T-helper 2 cell treated with Interferon-gamma antibody and Interleukin-4, amounts not matched to agents 5 μg/mL and 100 μg/mL, for 36 hours (primary cell): Measurements from ENCODE around the gene PGM1.
A peak's percentile ranks its signal among the peaks of the same experiment; 100 is the strongest.

Source experiments
- DNase-seq: peaks from one replicate; pipeline ENCODE4 v3.0.0; 2021; ENCODE audit warnings: low spot score
- H3K27ac Mint-ChIP-seq: one replicate; pipeline ENCODE4 v1.8.0; 2021; ENCODE audit warnings: mild to moderate bottlenecking, mixed read lengths
- H3K27me3 Mint-ChIP-seq: one replicate; pipeline ENCODE4 v1.8.0; 2021; ENCODE audit warnings: low read depth, mixed read lengths
- H3K36me3 Mint-ChIP-seq: one replicate; pipeline ENCODE4 v1.8.0; 2021; ENCODE audit warnings: low read depth, mixed read lengths
- H3K4me1 Mint-ChIP-seq: one replicate; pipeline ENCODE4 v1.8.0; 2021; ENCODE audit warnings: low read depth, mixed read lengths
- H3K4me3 Mint-ChIP-seq: one replicate; pipeline ENCODE4 v1.8.0; 2022; ENCODE audit warnings: mild to moderate bottlenecking, moderate library complexity, mixed read lengths
- H3K9me3 Mint-ChIP-seq: one replicate; pipeline ENCODE4 v1.8.0; 2021; ENCODE audit warnings: mixed read lengths

Gene PGM1

DNA sequence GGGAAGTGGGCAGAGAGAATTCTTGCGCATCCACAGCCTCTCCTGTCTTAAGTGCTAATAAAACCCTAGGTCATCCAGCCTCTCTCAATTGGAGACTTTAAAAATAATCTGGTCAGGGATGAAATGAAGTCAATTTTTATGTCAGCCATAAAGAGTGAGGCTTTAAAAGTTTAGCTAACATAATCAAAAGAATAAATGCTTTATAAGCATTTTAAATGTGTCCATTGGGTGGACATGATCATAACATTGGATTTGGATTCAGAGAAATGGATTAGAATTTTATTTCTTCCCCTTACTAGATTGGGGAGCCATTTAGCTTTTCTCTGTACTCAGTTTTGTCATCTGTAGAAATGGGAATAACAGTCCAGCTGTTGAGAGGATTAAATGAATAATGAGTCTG lies 55.5 kb downstream of the PGM1 start:
- Mint-ChIP-seq H3K36me3 (peaks cover 55% of the 10 kb centered on the region), H3K27ac (no peak overlapping the region), H3K4me1 (peaks cover 50% of the 10 kb centered on the region), H3K27me3 (no peaks in the 10 kb centered on the region), H3K4me3 (no peak overlapping the region), H3K9me3 (peaks cover 5% of the 10 kb centered on the region)
- no peak for DNase-seq

DNA sequence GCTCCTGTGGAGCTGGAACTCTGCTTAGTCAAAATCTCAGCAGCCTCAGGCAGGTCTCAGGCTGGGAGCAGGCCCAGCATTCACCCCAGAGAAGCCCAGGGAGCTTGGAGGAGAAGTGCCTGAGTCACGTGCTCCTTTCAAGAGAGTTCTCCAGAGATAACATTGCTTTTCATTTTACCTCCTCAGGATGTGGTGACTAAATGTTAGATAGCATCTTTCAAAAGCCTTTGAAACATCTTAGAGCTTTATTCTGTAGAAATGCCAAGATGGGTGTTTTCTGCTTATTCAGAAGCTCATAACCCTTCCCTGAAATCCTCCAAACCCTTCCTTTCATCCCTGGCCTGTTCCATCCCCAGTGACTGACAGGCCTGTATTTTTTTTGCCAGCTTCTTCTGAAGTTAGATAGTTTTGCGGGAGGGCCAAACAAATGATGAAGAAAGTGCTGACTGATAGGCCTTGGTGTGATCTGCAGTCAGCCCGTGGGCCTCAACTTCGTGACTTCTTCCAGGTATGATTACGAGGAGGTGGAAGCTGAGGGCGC lies 58.0 kb downstream of the PGM1 start:
- no peaks in the 10 kb centered on the region for H3K27me3 Mint-ChIP-seq
- H3K4me3 Mint-ChIP-seq, result peak overlapping the region; percentile 84
- H3K36me3 Mint-ChIP-seq, result peaks cover 62% of the 10 kb centered on the region
- peak overlapping the region; percentile 96 for H3K27ac Mint-ChIP-seq
- peaks cover 54% of the 10 kb centered on the region for H3K4me1 Mint-ChIP-seq
- H3K9me3 Mint-ChIP-seq, result no peaks in the 10 kb centered on the region
- peak; percentile 45 for DNase-seq

DNA sequence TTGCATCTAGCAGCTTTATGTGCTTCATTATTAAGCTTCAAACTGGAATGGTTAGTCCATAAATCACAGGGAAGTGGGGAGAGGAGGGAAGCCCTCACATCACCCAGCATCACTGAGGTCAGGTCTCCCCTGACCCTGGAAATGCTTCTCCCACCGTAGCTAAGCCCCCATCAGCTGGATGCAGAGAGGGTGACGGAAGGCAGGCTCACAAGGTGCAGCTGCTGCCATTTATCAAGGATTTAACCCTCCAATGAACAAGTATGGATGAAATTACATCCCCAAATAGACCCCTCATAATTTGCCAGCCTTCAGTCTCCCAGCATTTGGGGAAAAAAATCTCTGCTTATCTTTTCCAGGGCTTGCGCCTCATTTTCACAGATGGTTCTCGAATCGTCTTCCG lies 60.8 kb downstream of the PGM1 start:
- Mint-ChIP-seq H3K27me3 (no peaks in the 10 kb centered on the region), H3K36me3 (peaks cover 73% of the 10 kb centered on the region), H3K27ac (no peak overlapping the region), H3K4me1 (peaks cover 67% of the 10 kb centered on the region), H3K4me3 (no peak overlapping the region), H3K9me3 (no peaks in the 10 kb centered on the region)
- no peak for DNase-seq

DNA sequence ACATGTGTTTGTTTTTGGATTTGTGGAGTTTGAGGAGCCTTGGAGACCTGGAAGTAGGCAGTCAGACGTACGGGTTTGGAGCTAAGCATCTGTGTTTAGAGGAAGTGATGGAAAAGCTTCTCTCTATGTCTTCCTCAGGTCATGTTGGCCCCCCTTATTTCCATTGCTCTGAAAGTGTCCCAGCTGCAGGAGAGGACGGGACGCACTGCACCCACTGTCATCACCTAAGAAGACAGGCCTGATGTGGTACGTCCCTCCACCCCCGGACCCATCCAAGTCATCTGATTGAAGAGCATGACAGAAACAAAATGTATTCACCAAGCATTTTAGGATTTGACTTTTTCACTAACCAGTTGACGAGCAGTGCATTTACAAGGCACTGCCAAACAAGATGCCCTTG lies 66.2 kb downstream of the PGM1 start:
- H3K36me3 Mint-ChIP-seq, result peaks cover 72% of the 10 kb centered on the region
- DNase-seq, result no peak
- H3K27me3 Mint-ChIP-seq, result no peaks in the 10 kb centered on the region
- H3K27ac Mint-ChIP-seq, result peak overlapping the region; percentile 4
- H3K4me1 Mint-ChIP-seq, result peaks cover 41% of the 10 kb centered on the region
- peaks cover 4% of the 10 kb centered on the region for H3K9me3 Mint-ChIP-seq
- H3K4me3 Mint-ChIP-seq, result no peak overlapping the region

DNA sequence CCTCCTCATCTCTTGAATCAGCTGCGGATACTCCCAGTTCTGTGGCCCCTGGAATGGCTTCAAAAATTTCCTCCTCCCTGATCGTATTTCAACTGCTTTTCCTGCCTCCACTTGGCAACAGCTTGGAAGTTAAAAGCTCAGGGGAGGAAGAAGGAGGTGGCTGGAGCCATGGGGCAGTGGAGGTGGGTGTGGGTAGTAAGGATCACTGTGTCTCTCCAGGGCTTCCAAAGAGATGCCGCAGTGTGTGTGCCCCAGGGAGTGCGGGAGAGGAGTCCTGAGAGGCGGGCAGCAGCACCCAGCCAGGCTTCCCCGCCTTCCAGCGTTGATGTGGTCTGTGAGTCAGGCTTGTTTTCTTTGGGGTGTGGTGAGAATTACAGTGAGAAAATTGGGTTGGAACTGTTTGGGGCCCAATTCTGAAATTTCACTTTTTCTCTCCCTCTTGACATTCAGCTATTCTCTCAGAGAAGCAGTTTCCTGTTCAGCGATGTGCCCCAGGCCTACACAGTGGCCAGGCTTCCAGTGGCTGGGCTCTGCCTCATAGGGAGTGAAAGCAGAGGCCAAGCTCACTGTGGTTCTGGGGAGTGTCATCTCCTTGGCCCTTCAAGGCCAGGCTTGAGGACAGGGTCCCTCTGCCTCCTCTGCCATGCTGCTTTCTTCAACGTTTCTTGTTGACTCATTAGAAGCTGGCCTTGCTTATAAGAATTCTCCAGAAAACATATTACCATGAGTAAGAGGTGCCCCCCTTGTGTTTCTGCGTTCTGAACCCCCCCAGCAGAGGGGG lies 69.0 kb downstream of the PGM1 start:
- Mint-ChIP-seq H3K4me3 (no peak overlapping the region), H3K27me3 (no peaks in the 10 kb centered on the region), H3K9me3 (peaks cover 20% of the 10 kb centered on the region), H3K4me1 (peaks cover 37% of the 10 kb centered on the region), H3K27ac (peak overlapping the region; percentile 26), H3K36me3 (peaks cover 61% of the 10 kb centered on the region)
- DNase-seq, result no peak

DNA sequence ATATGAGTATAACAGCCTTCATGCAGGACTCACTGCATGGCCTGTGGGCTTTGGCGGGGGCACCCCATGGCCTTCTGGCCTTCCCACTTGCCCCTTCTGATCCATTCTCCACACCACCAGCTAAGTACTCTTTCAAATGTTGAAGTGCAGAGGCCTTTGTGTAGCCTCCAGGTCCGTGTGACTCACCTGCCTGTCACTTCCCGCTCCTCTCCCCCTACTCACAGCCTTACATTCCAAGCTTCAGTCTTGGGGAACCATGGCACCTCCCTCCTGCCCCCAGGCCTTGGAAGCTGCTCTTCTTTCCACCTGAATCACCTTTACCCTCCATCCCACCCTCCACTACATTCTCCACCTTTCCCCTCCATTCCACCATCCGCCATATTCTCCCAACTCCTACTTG lies 69.6 kb downstream of the PGM1 start:
- Mint-ChIP-seq H3K27ac (no peak overlapping the region), H3K27me3 (no peaks in the 10 kb centered on the region)

DNA sequence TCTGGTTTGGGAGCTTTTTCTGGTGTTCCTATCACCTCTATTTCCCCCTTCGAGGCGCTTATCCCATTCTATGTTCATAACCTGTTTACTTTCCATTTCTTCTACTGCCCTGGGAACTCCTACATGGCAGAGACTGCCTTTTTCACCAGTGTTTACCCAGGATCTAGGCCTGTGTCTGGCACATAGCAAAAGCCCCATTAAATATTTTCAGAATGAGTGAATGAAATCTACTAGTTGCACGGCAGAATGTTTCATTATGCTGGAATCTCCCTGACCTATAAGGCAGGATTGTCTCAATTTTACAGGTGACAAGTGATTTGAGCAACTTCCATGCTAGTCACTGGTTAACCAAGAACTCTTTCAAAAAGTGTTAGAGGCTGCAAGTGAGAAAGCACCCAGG lies 70.1 kb downstream of the PGM1 start:
- no peak overlapping the region for H3K27ac Mint-ChIP-seq
- DNase-seq, result no peak
- H3K36me3 Mint-ChIP-seq, result peaks cover 50% of the 10 kb centered on the region
- H3K9me3 Mint-ChIP-seq, result peaks cover 20% of the 10 kb centered on the region
- peaks cover 34% of the 10 kb centered on the region for H3K4me1 Mint-ChIP-seq
- no peak overlapping the region for H3K4me3 Mint-ChIP-seq
- H3K27me3 Mint-ChIP-seq, result no peaks in the 10 kb centered on the region

More for the DNA sequence above, 69.6 kb downstream of the PGM1 start:
- no peak for DNase-seq
- H3K4me3 Mint-ChIP-seq, result no peak overlapping the region
- peaks cover 20% of the 10 kb centered on the region for H3K9me3 Mint-ChIP-seq
- peaks cover 55% of the 10 kb centered on the region for H3K36me3 Mint-ChIP-seq
- peaks cover 37% of the 10 kb centered on the region for H3K4me1 Mint-ChIP-seq

DNA sequence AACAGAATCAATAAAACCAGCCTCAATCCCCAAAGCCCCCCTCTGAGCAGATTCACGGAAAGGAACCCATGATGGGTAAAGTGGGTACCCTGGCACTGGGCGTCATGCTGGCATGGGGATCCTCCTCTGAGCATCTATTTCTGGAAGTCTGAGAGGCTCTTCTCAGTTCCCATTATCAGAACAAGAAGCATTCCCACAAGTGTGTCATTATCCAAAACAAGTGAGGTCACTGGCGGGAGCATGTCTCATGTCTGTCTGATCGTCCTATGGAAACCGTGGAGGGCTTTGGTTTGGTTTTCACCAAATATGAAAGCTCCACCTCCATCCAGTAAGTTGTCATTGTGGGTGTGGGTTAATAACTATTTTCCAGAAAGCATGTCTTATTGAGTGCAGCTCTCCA lies 70.7 kb downstream of the PGM1 start:
- DNase-seq, result no peak
- Mint-ChIP-seq H3K9me3 (peaks cover 20% of the 10 kb centered on the region), H3K4me1 (peaks cover 31% of the 10 kb centered on the region), H3K27me3 (no peaks in the 10 kb centered on the region), H3K4me3 (no peak overlapping the region), H3K36me3 (peaks cover 45% of the 10 kb centered on the region), H3K27ac (no peak overlapping the region)

DNA sequence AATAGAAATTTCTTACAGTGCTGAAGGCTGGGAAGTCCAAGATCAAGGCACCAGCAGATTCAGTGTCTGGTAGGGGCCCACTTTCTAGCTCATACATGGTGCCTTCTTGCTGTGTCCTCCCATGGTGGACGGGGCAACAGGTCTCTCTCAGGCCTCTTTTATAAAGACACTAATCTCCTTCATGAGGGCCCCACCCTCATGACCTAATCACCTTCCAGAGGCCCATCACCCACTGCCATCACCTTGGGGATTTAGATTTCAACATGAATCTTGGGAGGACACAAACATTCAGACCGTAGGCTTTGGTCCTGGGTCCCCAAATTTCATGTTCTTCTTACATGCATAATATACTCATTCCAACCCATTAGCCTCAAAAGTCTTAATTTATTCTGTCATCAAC lies 71.5 kb downstream of the PGM1 start:
- H3K27ac Mint-ChIP-seq, result no peak overlapping the region
- peaks cover 17% of the 10 kb centered on the region for H3K9me3 Mint-ChIP-seq
- peaks cover 23% of the 10 kb centered on the region for H3K4me1 Mint-ChIP-seq
- H3K36me3 Mint-ChIP-seq, result peaks cover 36% of the 10 kb centered on the region
- DNase-seq, result no peak
- H3K27me3 Mint-ChIP-seq, result no peaks in the 10 kb centered on the region
- no peak overlapping the region for H3K4me3 Mint-ChIP-seq

DNA sequence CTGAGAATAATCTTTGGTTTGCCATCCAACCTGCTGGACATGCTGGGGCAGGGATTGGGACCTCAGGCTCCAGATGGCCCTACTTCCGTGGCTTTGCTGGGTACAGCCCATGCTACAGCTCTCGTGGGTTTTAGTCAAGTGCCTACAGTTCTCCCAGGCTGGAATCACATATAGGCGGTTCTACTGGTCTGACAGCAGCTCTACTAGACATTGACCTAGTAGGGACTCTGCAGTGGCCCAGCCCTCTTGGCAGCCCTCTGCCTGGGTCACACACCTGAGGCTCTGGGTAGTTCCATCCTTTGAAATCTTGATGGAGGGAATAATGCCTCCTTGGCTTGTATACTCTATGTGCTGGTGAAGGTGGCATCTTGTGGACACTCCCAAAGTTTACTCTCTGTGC lies 72.2 kb downstream of the PGM1 start:
- Mint-ChIP-seq H3K27me3 (no peaks in the 10 kb centered on the region), H3K36me3 (peaks cover 31% of the 10 kb centered on the region), H3K27ac (no peak overlapping the region), H3K4me1 (peaks cover 19% of the 10 kb centered on the region), H3K9me3 (peaks cover 16% of the 10 kb centered on the region), H3K4me3 (no peak overlapping the region)
- no peak for DNase-seq

DNA sequence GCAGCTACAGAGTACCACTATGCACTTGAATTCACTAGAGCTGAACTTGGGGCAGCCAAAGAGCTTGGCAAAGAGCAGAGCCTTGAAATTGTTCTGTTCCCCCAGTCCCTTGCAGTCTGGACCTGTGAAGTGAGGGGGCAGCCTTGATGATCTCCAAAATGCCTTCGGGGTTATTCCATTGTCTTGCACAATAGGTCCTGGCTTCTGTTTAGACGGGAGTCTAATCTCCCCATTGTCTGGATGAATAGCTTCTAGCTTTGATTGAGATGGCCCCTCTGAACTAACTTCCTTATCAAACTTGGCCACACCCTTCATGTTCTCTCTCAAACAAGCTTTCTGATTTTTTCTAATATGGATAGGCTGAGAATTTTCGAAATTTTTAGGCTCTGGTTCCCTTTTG lies 72.6 kb downstream of the PGM1 start:
- H3K4me1 Mint-ChIP-seq, result peaks cover 19% of the 10 kb centered on the region
- no peak for DNase-seq
- H3K36me3 Mint-ChIP-seq, result peaks cover 29% of the 10 kb centered on the region
- peaks cover 16% of the 10 kb centered on the region for H3K9me3 Mint-ChIP-seq
- H3K27ac Mint-ChIP-seq, result no peak overlapping the region
- no peaks in the 10 kb centered on the region for H3K27me3 Mint-ChIP-seq
- H3K4me3 Mint-ChIP-seq, result no peak overlapping the region

DNA sequence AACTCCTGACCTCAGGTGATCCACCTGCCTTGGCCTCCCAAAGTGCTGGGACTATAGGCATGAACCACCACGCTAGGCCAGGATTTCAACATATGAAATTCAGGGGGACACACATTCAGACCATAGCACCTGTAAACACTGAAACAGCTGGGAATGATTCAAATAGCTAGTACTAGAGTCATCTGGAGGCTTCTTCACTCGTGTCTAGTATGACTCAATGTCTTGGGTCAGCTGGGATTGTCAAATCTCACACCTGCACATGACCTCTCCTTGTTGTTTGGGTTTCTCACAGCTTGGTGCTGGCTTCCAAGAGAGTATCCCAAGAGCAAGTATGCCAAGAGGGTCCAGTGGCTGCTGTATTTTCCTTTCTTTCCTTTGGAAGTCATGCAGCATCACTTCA lies 75.1 kb downstream of the PGM1 start:
- H3K27ac Mint-ChIP-seq, result no peak overlapping the region
- no peak for DNase-seq
- H3K27me3 Mint-ChIP-seq, result no peaks in the 10 kb centered on the region
- H3K4me1 Mint-ChIP-seq, result peaks cover 12% of the 10 kb centered on the region
- peaks cover 13% of the 10 kb centered on the region for H3K36me3 Mint-ChIP-seq
- peaks cover 16% of the 10 kb centered on the region for H3K9me3 Mint-ChIP-seq
- no peak overlapping the region for H3K4me3 Mint-ChIP-seq

DNA sequence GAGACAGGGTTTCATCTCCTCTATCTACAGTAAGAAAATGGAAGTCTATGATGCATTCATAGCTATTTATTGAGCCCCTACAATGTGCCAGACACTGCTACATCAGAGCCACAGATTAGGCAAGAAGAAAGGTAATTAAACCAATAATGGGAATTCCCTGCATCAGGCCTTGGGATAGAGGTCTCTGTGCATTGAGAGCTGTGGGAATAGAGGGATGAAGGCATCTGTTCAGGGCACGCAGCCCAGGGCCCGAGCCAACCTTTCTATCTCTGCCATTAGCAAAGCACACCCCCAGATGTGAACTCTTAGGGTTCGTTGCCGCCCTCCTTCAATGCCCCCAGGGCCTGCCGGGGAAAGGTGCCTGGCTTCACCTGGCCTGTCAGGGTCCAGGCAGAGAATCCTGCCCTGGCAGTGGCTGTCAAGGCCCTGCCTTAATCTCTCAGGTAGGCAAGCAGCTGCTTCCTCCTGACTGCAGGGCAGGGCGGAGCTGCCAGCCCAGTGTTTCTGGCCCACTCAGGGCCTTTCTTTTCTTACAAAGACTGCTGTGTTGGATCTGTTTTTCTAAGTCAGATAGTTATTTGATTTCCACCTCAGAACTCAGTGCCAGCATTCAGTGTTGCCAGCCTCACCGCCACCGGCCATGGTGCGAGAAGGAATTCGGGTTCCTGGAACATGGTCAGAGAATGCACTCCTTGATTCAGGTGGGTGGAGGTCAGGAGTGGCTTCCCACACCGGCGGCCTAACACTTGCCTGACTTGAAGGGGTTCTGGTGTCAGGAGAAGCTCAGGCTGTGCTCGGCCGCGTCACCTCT lies 76.1 kb downstream of the PGM1 start:
- no peak for DNase-seq
- Mint-ChIP-seq H3K27ac (no peak overlapping the region), H3K27me3 (no peaks in the 10 kb centered on the region)

DNA sequence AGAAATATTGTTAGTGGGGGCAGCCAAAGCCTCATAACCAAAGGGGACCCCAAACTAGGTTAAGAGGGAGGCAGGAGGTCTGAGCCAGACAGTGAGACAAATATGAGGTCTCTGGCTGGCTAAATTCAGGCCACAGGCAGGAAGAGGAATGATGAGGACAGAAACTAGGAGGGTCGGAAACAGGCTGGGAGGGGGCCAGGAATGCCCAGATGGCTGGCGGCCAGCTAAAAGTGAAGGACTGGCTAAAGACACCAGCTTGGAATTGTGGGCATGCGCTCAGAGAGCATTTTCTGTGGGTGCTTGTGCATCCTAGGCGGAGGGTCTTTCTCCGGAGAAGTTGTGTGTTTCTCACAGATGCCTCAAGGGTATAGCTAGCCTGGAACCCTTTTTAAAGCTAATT lies 77.0 kb downstream of the PGM1 start:
- H3K4me3 Mint-ChIP-seq, result no peak overlapping the region
- no peaks in the 10 kb centered on the region for H3K27me3 Mint-ChIP-seq
- DNase-seq, result no peak
- H3K27ac Mint-ChIP-seq, result no peak overlapping the region
- H3K9me3 Mint-ChIP-seq, result peaks cover 13% of the 10 kb centered on the region
- H3K4me1 Mint-ChIP-seq, result peaks cover 15% of the 10 kb centered on the region
- peaks cover 7% of the 10 kb centered on the region for H3K36me3 Mint-ChIP-seq

More for the DNA sequence above, 76.1 kb downstream of the PGM1 start:
- Mint-ChIP-seq H3K4me3 (no peak overlapping the region), H3K9me3 (peaks cover 16% of the 10 kb centered on the region), H3K4me1 (peaks cover 15% of the 10 kb centered on the region), H3K36me3 (peaks cover 11% of the 10 kb centered on the region)
